Measurements from ENCODE around the gene PRDM16.

Gene PRDM16

DNA sequence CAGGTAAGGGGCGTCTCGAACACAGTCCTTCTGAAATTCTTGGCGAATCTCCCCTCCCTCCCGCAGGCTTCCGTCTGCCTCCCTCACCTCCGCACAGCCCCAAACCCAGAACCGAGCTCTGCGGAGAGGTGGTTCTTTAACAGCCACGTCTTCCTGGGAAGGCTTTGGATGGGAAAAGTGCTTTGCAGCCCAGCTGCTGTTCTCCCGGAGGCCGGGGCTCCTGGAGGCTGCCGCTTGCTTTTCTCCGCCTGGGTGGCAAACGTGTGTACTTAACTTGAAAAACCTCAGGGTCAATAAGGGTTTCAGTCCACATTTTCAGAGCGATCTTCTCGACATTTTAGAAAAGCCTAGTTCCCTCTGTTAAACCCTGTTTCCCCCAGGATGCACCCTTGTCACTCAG is 109.3 kb downstream of the PRDM16 start:
- TF ChIP-seq, protein P1, sequence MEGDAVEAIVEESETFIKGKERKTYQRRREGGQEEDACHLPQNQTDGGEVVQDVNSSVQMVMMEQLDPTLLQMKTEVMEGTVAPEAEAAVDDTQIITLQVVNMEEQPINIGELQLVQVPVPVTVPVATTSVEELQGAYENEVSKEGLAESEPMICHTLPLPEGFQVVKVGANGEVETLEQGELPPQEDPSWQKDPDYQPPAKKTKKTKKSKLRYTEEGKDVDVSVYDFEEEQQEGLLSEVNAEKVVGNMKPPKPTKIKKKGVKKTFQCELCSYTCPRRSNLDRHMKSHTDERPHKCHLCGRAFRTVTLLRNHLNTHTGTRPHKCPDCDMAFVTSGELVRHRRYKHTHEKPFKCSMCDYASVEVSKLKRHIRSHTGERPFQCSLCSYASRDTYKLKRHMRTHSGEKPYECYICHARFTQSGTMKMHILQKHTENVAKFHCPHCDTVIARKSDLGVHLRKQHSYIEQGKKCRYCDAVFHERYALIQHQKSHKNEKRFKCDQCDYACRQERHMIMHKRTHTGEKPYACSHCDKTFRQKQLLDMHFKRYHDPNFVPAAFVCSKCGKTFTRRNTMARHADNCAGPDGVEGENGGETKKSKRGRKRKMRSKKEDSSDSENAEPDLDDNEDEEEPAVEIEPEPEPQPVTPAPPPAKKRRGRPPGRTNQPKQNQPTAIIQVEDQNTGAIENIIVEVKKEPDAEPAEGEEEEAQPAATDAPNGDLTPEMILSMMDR (IDR thresholded peaks at IDR 0.05; ENCODE audit: borderline replicate concordance, control extremely low read depth, extremely low read depth, insufficient read depth, missing control alignments) = no peak
- no peak for DNase-seq (ENCODE audit: low spot score)
- in situ Hi-C loops (cut with MboI; ENCODE audit: low sequenced_read_pairs, unreplicated experiment) = no loop called here

DNA sequence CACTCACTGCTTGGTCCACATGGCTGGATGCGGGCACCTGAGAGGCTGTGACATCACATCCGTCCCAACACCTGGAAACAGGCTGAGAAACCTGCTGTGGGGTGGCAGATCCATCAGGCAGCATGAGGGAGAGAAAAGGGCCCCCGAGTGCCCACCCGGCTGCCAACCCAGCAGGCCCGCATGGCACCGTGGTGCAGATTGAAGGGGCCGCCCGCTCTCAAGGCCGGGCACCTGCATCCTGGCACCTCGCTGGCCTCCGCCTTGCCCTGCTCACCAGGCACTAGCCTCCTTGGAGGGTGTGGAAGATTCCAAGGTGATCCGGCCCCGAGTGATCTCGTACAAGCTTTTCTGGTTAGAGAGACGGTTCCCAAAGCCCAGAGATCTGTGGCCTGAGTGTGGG is 110.5 kb downstream of the PRDM16 start:
- no peak for DNase-seq (ENCODE audit: low spot score)
- TF ChIP-seq, protein P1 (IDR thresholded peaks at IDR 0.05; ENCODE audit: borderline replicate concordance, control extremely low read depth, extremely low read depth, insufficient read depth, missing control alignments) = no peak
- in situ Hi-C loops (cut with MboI; ENCODE audit: low sequenced_read_pairs, unreplicated experiment) = no loop called here

GRCh38 chr1:3180915-3181314 is 111.9 kb downstream of the PRDM16 start:
- TF ChIP-seq, protein P1 (IDR thresholded peaks at IDR 0.05; ENCODE audit: borderline replicate concordance, control extremely low read depth, extremely low read depth, insufficient read depth, missing control alignments) = no peak
- no peak for DNase-seq (ENCODE audit: low spot score)
- in situ Hi-C loops (cut with MboI; ENCODE audit: low sequenced_read_pairs, unreplicated experiment) = no loop called here

GRCh38 chr1:3181956-3182355 is 113.0 kb downstream of the PRDM16 start:
- no peak for DNase-seq (ENCODE audit: low spot score)
- in situ Hi-C loops (cut with MboI; ENCODE audit: low sequenced_read_pairs, unreplicated experiment) = no loop called here

GRCh38 chr1:3183411-3183810 is 114.4 kb downstream of the PRDM16 start:
- TF ChIP-seq, protein P1 (IDR thresholded peaks at IDR 0.05; ENCODE audit: borderline replicate concordance, control extremely low read depth, extremely low read depth, insufficient read depth, missing control alignments) = no peak
- in situ Hi-C loops (cut with MboI; ENCODE audit: low sequenced_read_pairs, unreplicated experiment) = no loop called here
- DNase-seq (ENCODE audit: low spot score) = no peak

More at GRCh38 chr1:3181956-3182355, 113.0 kb downstream of the PRDM16 start:
- TF ChIP-seq, protein P1 (IDR thresholded peaks at IDR 0.05; ENCODE audit: borderline replicate concordance, control extremely low read depth, extremely low read depth, insufficient read depth, missing control alignments) = no peak

DNA sequence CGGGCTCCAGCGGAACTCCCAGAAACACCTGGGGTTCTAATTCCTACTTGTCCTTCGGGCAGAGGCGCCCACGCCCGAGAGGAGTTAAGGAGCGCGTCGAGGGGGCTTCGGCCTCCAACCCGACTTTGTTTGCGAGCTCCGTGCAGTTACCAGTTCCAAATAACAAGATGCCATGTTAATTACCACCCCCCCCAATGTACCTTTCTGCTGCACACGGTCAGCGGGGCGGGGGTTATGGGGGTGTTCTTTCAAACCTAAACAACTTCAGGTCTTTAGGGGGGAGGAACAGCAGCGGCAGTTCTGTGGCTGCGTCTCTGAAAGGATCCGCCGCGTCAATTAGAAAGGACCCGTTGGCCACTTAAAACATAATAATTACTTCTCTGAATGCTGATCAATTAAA is 114.8 kb downstream of the PRDM16 start:
- in situ Hi-C loops (cut with MboI; ENCODE audit: low sequenced_read_pairs, unreplicated experiment) = no loop called here
- TF ChIP-seq, protein P1 (IDR thresholded peaks at IDR 0.05; ENCODE audit: borderline replicate concordance, control extremely low read depth, extremely low read depth, insufficient read depth, missing control alignments) = no peak
- no peak for DNase-seq (ENCODE audit: low spot score)

GRCh38 chr1:3184666-3185065 is 115.7 kb downstream of the PRDM16 start:
- DNase-seq (ENCODE audit: low spot score) = no peak
- in situ Hi-C loops (cut with MboI; ENCODE audit: low sequenced_read_pairs, unreplicated experiment) = no loop called here
- TF ChIP-seq, protein P1 (IDR thresholded peaks at IDR 0.05; ENCODE audit: borderline replicate concordance, control extremely low read depth, extremely low read depth, insufficient read depth, missing control alignments) = no peak
